Measurements from ENCODE around the gene CDKAL1. TPM values are rescaled to one million over a fixed set of nuclear protein-coding genes. Genes with fewer than 3 reads are reported as not detected.

The CDKAL1 gene
- total and polyA plus RNA-seq, 2 of the 8 experiments (the other 6 are each of a cell fraction or from before 2014, with no cell fraction given), result 8.4 to 24.6 TPM

- FAIRE-seq (no peak), DNase-seq (ENCODE audit: low read depth in 1 of 2, low spot score in 2 of 2) (no peak)
- H3K14ac ChIP-seq (ENCODE audit: insufficient read length), result no peak overlapping the region
- no peak overlapping the region for H3K4me3 ChIP-seq (ENCODE audit: extremely low read depth in 1 of 4, insufficient read depth in 2 of 4, low read depth in 3 of 4, low read length in 4 of 4)
- no peak overlapping the region for H3K4me2 ChIP-seq (ENCODE audit: insufficient read depth in 1 of 2, low read depth in 2 of 2, low read length in 2 of 2)
- H2AK5ac ChIP-seq (ENCODE audit: low read depth, low read length), result no peak overlapping the region
- H3K27me3 ChIP-seq (replicated peaks in 1 of 4; ENCODE audit: control insufficient read depth in 3 of 4, extremely low read depth in 1 of 4, insufficient read depth in 3 of 4, low read length in 3 of 4), result no peaks in the 10 kb centered on the region
- H4K5ac ChIP-seq (ENCODE audit: insufficient read length, low read depth, low read length), result no peak overlapping the region
- no peak overlapping the region for H4K91ac ChIP-seq (replicated peaks; ENCODE audit: insufficient read length, low read length)
- no peaks in the 10 kb centered on the region for H3K79me1 ChIP-seq (ENCODE audit: low read depth, low read length)
- ChIA-PET POLR2A (ENCODE audit: partially characterized antibody) (no interaction called here), CTCF (ENCODE audit: partially characterized antibody) (interaction anchor here (0.6 kb wide), 1 partner anchor 487 kb away, joined by 3 read pairs; no protein-coding TSS in a partner anchor)
- no peaks in the 10 kb centered on the region for H3K36me3 ChIP-seq (ENCODE audit: control insufficient read depth in 2 of 4, insufficient read depth in 4 of 4, low read length in 3 of 4)
- no peak overlapping the region for H2BK5ac ChIP-seq (ENCODE audit: low read depth, low read length)
- H3K4ac ChIP-seq (replicated peaks; ENCODE audit: insufficient read length, low read depth, low read length), result no peak overlapping the region
- H3K4me1 ChIP-seq (replicated peaks in 1 of 4; ENCODE audit: control insufficient read depth in 3 of 4, insufficient read depth in 4 of 4, low read length in 3 of 4), result peaks cover 0 to 2% (median under 1%) of the 10 kb centered on the region in 4 experiments; a peak in 2 of 7 replicates
- H3K18ac ChIP-seq (ENCODE audit: extremely low read depth, low read length), result no peak overlapping the region
- H3K56ac ChIP-seq (replicated peaks; ENCODE audit: insufficient read length, low read depth, low read length), result no peak overlapping the region
- H2BK12ac ChIP-seq (ENCODE audit: low read depth, low read length), result no peak overlapping the region
- no peak overlapping the region for H2AFZ ChIP-seq (ENCODE audit: low read length)
- H3K27ac ChIP-seq (ENCODE audit: low read depth, low read length), result no peak overlapping the region
- no peak overlapping the region for H3K9ac ChIP-seq (replicated peaks in 1 of 4; ENCODE audit: extremely low read depth in 1 of 4, low read depth in 3 of 4, low read length in 3 of 4)
- H2BK15ac ChIP-seq (ENCODE audit: low read length), result no peak overlapping the region
- no peak overlapping the region for H4K8ac ChIP-seq (ENCODE audit: extremely low read depth, insufficient read depth, low read length)
- no peak overlapping the region for H2BK20ac ChIP-seq (ENCODE audit: low read length)
- H3K79me2 ChIP-seq (ENCODE audit: control insufficient read depth in 1 of 2, insufficient read depth in 2 of 2, low read length in 2 of 2), result no peaks in the 10 kb centered on the region; a peak in 2 of 4 replicates
- no peaks in the 10 kb centered on the region for H3K9me3 ChIP-seq (ENCODE audit: insufficient read depth in 2 of 2, low read depth in 1 of 2, low read length in 1 of 2)
- no peak for TF ChIP-seq BRCA1 (IDR thresholded peaks at IDR 0.05; ENCODE audit: low read depth, low read length)
- TF ChIP-seq CBX8 (IDR thresholded peaks at IDR 0.05; ENCODE audit: borderline replicate concordance, low read depth, low read length), result no peak
- no peak for TF ChIP-seq POLR2A (IDR thresholded peaks at IDR 0.05; ENCODE audit: control extremely low read depth in 1 of 2, low read depth in 2 of 2, low read length in 2 of 2)
- TF ChIP-seq ASH2L (IDR thresholded peaks at IDR 0.05; ENCODE audit: low read length), result no peak
- no peak for TF ChIP-seq SUZ12 (IDR thresholded peaks at IDR 0.05; ENCODE audit: low read length)
- TF ChIP-seq SIRT6 (IDR thresholded peaks at IDR 0.05; ENCODE audit: low read length), result no peak
- no peak for TF ChIP-seq HDAC6 (IDR thresholded peaks at IDR 0.05; ENCODE audit: low read depth, low read length)
- TF ChIP-seq NANOG (IDR thresholded peaks at IDR 0.05; ENCODE audit: insufficient read depth, low read depth, low read length, poor library complexity, severe bottlenecking), result no peak
- no peak for TF ChIP-seq JUND (IDR thresholded peaks at IDR 0.05; ENCODE audit: low read length)
- TF ChIP-seq SAP30 (IDR thresholded peaks at IDR 0.05; ENCODE audit: insufficient read depth, insufficient replicate concordance, low read length), result no peak
- no peak for TF ChIP-seq CHD2 (IDR thresholded peaks at IDR 0.05; ENCODE audit: low read length)
- no peak for TF ChIP-seq ATF2 (IDR thresholded peaks at IDR 0.05; ENCODE audit: low read length)
- no peak for TF ChIP-seq CHD1 (IDR thresholded peaks at IDR 0.05; ENCODE audit: low read depth, low read length)
- no peak for TF ChIP-seq CTBP2 (IDR thresholded peaks at IDR 0.05; ENCODE audit: borderline replicate concordance, insufficient read depth, insufficient read length, low read length)
- no peaks in the 10 kb centered on the region for H4K20me1 ChIP-seq (replicated peaks in 1 of 2; ENCODE audit: control insufficient read depth in 1 of 2, insufficient read depth in 2 of 2, low read length in 2 of 2)
- no peaks in the 10 kb centered on the region for H3K23me2 ChIP-seq (ENCODE audit: low read depth, low read length)
- H3K23ac ChIP-seq (ENCODE audit: insufficient read length), result no peak overlapping the region
- H2BK120ac ChIP-seq (replicated peaks; ENCODE audit: low read depth, low read length), result no peak overlapping the region
Observed at GRCh38 chr6:20623761-20624160, 89.5 kb downstream of the CDKAL1 start.

All from H1 (cell line).